Right atrium auricular region (tissue), 2 donors: ENCODE results near the gene ARL6. TPM values are rescaled to one million over a fixed set of nuclear protein-coding genes. Genes with fewer than 3 reads are reported as not detected.
A peak's percentile ranks its signal among the peaks of the same experiment; 100 is the strongest.

ENCODE experiments used
- DNase-seq: peaks from one replicate; pipeline ENCODE4 v3.0.0-alpha.2; 2019; ENCODE audit warnings: low spot score
- H3K27ac ChIP-seq, 2 donors: fragments of 200-600 bp; sonication (generic); 1 replicate in 1 of 2; 2 replicates in 1 of 2; pipeline ENCODE4 v1.5.1; 2016 to 2019
- H3K27me3 ChIP-seq, 2 donors: fragments of 200-600 bp; sonication (generic); one replicate each; pipeline versions ENCODE4 v1.5.1 to v1.6.0; 2017 to 2019
- H3K36me3 ChIP-seq: fragments of 200-600 bp; sonication (generic); one replicate; pipeline ENCODE4 v1.5.1; 2016
- H3K4me1 ChIP-seq, 2 donors: fragments of 200-600 bp; sonication (generic); one replicate each; pipeline versions ENCODE4 v1.5.1 to v1.6.0; 2017 to 2019
- H3K4me3 ChIP-seq, 2 donors: fragments of 200-600 bp; sonication (generic); 1 replicate in 1 of 2; 2 replicates in 1 of 2; pipeline ENCODE4 v1.5.1; 2017 to 2019; ENCODE audit warnings: mild to moderate bottlenecking in 1 of 2, moderate library complexity in 1 of 2
- H3K9me3 ChIP-seq, 2 donors: fragments of 200-600 bp; sonication (generic); one replicate each; pipeline ENCODE4 v1.5.1; 2019
- total RNA-seq, 2 donors: library from RNA; depleted of rRNA; stranded (reverse); fragments of >200 nt; gene quantifications; one replicate each; pipeline ENCODE4 v1.1.0, GENCODE V29; 2016
- TF ChIP-seq, protein P1 (sequence below), 2 donors: fragments of 200-600 bp; sonication (generic); IDR thresholded peaks; one replicate each; pipeline ENCODE4 v1.5.1; 2019; ENCODE audit warnings: antibody characterized with exemption in 2 of 2

Gene ARL6
- total RNA-seq, 2 donors from 2014 or later: 2.9 to 3.5 TPM

DNA sequence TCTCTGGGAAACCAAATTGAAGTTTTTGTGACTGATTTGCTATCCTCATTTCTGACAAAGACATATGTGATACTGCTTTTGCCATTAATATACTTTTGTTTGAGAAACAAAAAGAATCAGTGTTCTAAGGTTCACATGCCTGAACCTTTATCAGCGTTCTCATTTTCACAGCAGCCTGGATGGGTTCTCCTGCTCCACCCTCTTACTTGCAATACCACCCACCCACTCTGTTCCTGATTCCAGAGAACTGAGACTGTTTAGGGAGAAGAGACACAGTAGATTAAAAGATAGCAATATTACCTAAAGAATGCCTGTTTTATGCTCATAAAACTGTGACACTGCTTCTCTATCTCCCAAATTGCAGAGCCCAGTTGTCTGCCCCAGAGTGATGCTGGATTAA, 25.8 kb upstream of the ARL6 start:
- no peak overlapping the region for H3K27ac ChIP-seq

DNA sequence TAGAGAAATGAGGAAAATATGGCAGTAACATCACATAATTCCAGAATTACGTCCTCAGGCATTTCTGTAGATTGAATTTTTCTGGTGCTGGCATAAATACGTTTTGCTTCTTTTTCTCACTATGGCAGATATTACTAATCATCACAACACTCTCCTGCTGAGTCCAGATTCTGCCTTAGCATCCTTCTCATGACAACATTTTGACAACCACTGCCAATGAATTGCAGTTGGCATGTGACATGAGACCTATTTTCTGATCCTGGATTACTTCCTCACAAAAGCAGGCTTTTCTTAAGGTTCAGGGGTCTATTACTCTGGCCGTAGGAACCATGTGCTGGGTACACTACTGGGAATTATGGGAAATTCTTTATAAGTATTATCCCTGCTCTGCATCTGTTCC, 22.5 kb upstream of the ARL6 start:
- no peaks in the 10 kb centered on the region for H3K9me3 ChIP-seq
- no peaks in the 10 kb centered on the region for H3K36me3 ChIP-seq
- TF ChIP-seq, protein P1, sequence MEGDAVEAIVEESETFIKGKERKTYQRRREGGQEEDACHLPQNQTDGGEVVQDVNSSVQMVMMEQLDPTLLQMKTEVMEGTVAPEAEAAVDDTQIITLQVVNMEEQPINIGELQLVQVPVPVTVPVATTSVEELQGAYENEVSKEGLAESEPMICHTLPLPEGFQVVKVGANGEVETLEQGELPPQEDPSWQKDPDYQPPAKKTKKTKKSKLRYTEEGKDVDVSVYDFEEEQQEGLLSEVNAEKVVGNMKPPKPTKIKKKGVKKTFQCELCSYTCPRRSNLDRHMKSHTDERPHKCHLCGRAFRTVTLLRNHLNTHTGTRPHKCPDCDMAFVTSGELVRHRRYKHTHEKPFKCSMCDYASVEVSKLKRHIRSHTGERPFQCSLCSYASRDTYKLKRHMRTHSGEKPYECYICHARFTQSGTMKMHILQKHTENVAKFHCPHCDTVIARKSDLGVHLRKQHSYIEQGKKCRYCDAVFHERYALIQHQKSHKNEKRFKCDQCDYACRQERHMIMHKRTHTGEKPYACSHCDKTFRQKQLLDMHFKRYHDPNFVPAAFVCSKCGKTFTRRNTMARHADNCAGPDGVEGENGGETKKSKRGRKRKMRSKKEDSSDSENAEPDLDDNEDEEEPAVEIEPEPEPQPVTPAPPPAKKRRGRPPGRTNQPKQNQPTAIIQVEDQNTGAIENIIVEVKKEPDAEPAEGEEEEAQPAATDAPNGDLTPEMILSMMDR (IDR thresholded peaks at IDR 0.05): no peak
- H3K27ac ChIP-seq: no peak overlapping the region
- no peaks in the 10 kb centered on the region for H3K27me3 ChIP-seq
- DNase-seq: no peak
- no peak overlapping the region for H3K4me3 ChIP-seq
- H3K4me1 ChIP-seq: no peaks in the 10 kb centered on the region

More for the DNA sequence above, 25.8 kb upstream of the ARL6 start:
- no peak overlapping the region for H3K4me3 ChIP-seq
- no peaks in the 10 kb centered on the region for H3K27me3 ChIP-seq
- no peaks in the 10 kb centered on the region for H3K9me3 ChIP-seq
- TF ChIP-seq, protein P1 (IDR thresholded peaks at IDR 0.05): no peak
- no peaks in the 10 kb centered on the region for H3K4me1 ChIP-seq
- no peaks in the 10 kb centered on the region for H3K36me3 ChIP-seq
- DNase-seq: no peak

- Histone ChIP-seq H3K27ac (no peak overlapping the region), H3K4me3 (no peak overlapping the region), H3K4me1 (no peaks in the 10 kb centered on the region), H3K27me3 (no peaks in the 10 kb centered on the region), H3K36me3 (no peaks in the 10 kb centered on the region), H3K9me3 (no peaks in the 10 kb centered on the region)
- TF ChIP-seq, protein P1 (IDR thresholded peaks at IDR 0.05): no peak
- no peak for DNase-seq
Measured at GRCh38 chr3:97744289-97744688, 20.3 kb upstream of the ARL6 start.

GRCh38 chr3:97763586-97764406, 762 bp upstream of the ARL6 start:
- H3K9me3 ChIP-seq: no peaks in the 10 kb centered on the region
- DNase-seq: no peak
- H3K27ac ChIP-seq: peak overlapping the region; percentile 72 to 75
- no peaks in the 10 kb centered on the region for H3K36me3 ChIP-seq
- TF ChIP-seq, protein P1 (IDR thresholded peaks at IDR 0.05): no peak
- peaks cover 0 to 10% of the 10 kb centered on the region in 2 donors for H3K4me1 ChIP-seq
- peak overlapping the region; percentile 77 to 83 for H3K4me3 ChIP-seq
- H3K27me3 ChIP-seq: no peaks in the 10 kb centered on the region

- TF ChIP-seq, protein P1 (IDR thresholded peaks at IDR 0.05): no peak
- H3K9me3 ChIP-seq: no peaks in the 10 kb centered on the region
- peak overlapping the region; percentile 77 to 83 for H3K4me3 ChIP-seq
- H3K27ac ChIP-seq: no peak overlapping the region
- no peaks in the 10 kb centered on the region for H3K36me3 ChIP-seq
- peaks cover 0 to 10% of the 10 kb centered on the region in 2 donors for H3K4me1 ChIP-seq
- DNase-seq: no peak
- H3K27me3 ChIP-seq: no peaks in the 10 kb centered on the region
Measured at GRCh38 chr3:97765336-97765735, 778 bp downstream of the ARL6 start.
